Activated T-helper 1 cell treated with Interleukin-2 at 50 U/mL for 16 hours (primary cell): ENCODE measurements around the gene ZSWIM2.
"Not testable (repeated sequence)": the region's sequence is repeated elsewhere in the genome, so short reads cannot be mapped to it uniquely, and the experiment has no call there.

ENCODE experiments used
- DNase-seq: peaks from one replicate; pipeline ENCODE4 v3.0.0-alpha.2; 2020; ENCODE audit warnings: low read depth

The ZSWIM2 gene, protein sequence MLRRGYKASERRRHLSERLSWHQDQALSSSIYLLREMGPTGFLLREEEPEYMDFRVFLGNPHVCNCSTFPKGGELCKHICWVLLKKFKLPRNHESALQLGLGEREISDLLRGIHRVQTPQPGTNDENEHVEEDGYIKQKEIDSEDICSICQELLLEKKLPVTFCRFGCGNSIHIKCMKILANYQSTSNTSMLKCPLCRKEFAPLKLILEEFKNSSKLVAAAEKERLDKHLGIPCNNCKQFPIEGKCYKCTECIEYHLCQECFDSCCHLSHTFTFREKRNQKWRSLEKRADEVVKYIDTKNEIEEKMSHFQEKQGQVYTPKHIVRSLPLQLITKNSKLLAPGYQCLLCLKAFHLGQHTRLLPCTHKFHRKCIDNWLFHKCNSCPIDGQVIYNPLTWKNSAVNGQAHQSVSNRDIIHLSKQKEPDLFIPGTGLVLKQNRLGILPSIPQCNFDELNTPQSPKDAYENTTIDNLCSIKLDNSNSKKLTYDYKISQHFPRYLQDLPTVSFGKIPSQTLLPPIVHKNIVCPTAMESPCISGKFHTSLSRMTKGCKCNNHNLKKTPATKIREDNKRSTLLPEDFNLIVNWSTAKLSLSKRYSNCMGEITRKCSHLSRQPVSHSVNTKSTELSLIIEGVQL

DNA sequence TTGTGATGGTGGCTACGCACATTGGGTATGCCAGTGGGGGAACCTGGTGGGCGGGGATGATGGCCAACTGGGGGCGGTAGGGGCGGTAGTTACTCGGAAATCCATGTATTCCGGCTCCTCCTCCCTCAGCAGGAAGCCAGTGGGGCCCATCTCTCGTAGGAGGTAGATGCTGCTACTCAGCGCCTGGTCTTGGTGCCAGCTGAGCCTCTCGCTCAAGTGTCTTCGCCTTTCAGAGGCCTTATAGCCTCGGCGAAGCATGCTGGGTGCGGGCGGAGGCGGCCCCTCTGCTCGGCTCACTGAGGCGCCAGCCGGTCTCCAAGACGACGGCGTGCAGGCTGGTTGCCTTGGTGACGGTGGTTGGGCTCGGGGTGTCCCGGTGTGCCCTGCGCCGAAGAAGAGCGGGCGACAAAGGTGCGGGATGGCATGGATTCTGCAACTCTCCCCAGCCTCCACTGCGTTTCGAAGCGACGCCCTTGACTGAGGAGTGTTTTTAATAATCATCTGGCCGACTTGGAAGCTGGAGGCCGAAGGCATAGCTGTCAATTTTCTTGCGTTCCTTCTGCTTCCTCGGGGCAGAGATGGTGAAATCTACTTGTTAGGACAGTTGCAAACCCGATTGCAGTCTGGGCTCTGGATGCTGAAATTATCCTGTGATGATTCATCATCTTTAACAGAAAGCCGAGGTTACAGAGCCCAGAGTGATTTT is at the start of gene ZSWIM2:
ZSWIM2 (minus strand) TSS at position 298 of the 706 bp plus-strand sequence; CDS start at position 258, 40 bp downstream.
- DNase-seq = no peak

DNA sequence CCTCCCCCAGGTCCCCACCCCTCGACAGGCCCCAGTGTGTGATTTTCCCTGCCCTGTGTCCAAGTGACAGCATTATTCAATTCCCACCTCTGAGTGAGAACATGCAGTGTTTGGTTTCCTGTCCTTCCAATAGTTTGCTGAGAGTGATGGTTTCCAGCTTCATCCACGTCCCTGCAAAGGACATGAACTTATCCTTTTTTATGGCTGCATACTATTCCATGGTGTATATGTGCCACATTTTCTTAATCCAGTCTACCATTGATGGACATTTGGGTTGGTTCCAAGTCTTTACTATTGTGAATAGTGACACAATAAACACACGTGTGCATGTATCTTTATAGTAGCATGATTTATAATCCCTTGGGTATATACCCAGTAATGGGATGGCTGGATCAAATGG is 47.2 kb upstream of the ZSWIM2 start:
- DNase-seq = not testable (repeated sequence)

DNA sequence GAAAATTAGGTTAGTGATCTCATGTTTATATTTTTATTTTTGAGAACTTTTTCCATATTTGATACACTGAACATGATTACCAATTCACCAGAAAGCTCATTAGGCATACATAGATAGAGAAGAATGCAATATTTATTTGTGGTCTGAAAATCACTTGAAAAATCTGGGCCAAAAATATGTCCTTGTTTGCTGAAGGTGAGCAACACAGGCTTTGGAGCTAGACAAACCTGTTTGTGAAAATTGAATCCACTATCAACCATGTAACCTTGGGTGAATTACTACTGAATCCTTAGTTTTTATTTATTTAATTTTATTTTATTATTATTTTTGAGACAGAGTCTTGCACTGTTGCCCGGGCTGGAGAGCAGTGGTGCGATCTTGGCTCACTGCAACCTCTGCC is 46.5 kb upstream of the ZSWIM2 start:
- DNase-seq = no peak

DNA sequence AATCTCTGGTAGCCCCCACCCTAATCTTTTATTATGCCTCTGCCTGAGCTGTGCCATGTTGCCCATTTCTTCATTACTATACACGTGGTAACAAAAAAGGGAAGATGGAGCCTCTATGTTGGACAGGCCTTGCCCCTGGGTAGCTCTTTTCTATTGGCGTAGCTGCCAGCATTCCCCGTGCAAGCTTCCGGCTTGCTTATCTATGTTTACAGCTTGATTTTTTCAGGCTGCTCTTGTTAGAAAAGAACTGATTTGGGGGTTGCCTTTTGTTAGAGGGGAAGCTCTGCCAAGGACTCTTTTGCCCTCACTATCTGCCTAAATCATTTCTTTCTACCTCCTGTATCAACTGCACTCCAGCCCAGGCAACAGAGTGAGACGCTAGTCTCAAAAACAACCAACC is 45.5 kb upstream of the ZSWIM2 start:
- DNase-seq = no peak

DNA sequence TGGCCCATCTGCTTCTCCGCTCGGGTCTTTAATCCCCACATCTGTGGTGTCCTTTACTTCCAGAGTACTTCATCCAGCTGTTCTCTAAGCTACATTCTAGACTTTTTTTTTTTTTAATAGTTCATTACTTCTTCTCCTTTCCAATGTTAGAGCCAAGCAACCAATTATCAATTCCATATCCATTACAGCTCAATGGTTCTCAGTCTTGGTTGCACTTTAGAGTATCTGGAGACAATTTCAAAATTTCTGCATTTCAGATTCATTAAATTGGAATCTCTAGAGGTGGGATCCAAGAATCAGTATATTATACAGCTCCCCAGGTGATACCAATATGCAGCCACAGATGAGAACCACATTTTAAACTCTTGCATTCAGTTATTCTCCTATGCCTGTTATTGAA is 43.9 kb upstream of the ZSWIM2 start:
- DNase-seq = no peak

DNA sequence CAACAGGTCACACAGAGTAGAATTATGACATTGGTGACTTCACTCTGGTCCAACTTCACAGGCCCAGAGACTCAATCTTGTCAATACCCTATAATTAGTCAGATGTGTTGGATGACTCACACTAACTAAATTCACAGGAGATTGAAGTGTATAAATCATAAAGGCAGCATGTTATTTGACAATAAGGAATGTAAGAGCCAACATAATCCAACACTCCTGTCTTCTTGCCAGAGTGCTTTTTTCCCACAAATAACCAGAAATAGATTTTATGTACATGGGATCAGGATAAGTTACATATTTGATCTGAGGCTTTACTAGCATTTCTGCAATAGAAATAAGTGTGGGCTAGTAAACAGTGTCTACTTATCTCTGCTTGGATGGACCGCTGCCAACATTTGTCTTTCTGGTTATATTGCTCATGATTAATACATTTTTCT is 42.2 kb upstream of the ZSWIM2 start:
- no peak for DNase-seq

DNA sequence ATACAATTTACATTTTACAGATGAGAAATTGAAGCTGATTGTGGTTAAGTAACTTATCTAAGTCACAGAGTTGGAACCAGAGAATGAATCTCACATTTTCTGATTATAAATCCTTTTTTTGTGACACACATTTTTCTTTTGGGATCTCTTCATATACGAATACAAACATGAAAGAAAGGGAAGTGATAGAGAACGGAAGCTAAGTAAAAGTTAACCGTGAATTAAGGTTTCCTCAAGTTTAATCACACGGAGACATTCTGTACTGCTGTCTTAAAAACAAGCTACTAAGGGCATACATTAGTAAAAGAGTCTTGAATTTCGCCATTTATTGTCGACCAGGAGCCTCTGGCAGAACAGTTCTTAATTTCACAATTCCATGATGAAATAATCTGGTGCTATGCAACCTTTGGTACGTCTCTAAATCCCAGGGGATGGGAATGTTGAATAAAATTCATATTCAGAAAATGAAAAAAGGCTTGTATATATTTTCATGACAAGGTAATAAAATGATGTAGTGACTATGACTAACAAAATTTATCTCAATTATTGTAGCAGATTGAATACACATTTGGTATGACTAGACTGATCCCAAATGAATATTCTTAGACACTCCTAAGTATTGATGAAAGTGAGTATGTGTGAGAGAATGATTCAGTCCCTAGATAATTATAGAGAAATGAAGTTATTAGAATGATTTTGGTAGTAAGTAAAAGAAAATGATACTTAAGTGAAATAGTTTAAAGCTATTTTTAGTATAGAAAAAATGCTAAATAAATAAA is 40.3 kb upstream of the ZSWIM2 start:
- no peak for DNase-seq

DNA sequence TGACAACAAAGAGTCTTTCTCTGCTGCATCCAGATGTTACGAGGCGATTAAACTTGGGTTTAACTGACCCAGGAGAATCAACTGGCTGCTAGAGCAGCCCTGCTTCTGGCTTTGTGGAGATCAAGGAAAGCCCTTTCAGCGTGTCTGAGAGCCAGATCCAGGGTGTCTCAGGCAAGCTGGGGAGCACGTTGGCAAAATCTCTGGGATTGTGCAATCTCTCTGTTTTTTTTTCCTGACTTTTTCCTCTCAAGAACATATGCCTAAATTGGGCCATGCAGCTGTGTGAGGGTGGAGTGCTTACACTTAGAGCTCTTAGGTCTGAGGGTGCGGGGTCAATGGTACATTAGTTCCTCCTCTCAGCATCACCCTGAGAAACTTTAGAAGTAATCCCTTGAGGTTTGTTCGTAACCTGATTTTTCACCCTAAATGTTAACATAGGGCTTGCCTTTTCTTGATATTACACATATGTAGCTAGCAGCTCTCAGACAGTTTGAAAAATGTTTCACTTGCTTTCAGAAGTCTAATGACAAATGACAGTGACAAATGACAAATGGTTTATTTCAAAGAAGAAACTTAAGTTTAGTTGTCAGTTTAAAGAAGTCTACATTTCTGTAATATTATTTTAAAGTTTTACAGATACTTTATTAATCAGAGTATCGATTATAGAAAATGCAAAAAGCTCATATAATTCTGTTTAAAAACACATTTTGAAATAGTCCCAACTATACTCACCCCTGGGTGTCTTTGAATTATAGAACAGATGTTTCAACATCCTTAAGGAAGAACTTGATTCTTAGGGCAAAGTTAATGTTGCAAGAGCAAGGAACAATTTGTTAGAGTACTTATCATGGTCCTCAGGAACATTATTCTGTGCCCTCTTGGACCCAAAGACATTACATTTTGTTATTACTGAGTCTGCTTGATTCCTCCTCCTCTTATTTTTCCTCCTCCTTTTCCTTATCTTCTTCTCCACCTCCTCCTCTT is 38.4 kb upstream of the ZSWIM2 start:
- no peak for DNase-seq

DNA sequence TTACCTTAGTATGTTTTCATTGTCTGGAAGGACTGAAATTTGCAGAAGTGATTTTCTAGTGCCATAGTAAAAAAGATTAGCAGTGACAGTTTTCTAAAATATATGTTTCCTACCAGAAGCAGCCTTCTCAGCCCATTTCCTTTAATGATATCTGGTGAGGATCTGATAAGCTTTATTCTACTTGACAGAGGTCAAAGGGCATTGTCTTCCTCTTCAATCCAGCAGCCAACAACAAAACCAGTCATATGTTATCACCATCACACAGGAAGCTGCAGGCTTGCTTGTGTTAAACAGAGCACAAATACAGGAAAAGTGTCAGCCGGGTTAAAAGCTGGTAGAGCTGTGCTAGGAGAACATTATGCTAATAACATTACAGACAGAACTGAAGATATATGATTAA is 35.6 kb upstream of the ZSWIM2 start:
- no peak for DNase-seq

DNA sequence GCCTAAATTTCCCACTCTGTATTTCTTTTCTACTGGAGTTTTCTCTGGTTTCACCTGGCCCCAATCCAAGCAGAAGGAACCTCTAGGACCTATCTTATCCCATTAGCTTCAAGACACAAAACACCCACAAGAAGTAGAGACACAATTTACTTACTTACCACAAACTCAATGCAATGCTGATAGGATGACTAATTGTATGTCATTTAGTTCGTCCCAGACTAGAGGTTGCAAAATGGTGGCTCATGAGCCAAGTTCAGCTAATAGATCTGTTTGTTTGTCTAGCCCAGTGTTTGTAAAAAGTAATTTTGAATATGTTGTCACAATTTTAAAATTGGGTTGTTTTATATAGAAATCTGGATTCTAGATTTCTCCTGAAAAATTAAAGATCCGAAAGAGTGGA is 34.7 kb upstream of the ZSWIM2 start:
- DNase-seq = no peak

DNA sequence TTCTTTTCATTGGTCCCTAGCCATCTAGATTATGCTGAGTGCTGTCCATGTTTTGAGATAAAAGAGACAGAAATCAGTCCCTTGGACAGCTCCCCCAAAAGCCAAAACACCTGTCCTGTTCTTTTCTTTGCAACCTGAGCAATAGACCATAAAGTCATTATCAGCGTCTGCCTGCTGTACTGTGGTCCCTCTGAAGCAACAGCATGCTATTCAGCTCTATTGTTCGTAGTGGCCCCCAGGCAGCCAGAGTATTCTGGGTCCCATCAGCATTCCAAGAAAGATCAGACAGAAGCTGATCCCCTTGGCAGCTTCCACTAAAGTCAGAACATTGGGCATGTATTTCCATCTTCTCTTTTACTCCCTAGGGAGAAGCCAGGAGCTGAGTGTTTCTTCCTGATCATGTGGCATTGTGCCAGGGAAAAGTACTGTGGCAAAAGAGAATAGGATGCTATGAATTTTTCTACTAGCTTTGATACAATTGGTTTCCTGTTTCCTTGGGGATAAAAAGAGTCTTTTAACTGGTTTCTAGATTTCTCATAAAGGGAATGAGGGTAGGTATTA is 33.6 kb upstream of the ZSWIM2 start:
- no peak for DNase-seq

DNA sequence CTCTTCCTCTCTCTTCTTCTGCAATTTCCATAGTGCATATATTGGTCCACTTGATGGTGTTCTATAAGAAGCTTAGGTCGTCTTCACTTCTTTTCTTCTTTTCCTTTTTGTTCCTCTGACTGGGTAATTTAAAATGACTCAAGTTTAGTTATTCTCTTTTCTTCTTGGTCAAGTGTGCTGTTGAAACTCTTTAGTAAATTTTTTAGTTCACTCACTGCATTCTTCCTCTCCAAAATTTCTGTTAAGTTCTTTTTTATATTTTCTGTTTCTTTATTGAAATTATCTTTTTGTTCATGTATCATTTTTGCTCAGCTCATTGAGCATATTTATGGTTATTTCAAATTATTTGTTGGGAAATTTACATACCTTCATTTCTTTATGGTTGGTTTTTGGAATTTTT is 32.7 kb upstream of the ZSWIM2 start:
- DNase-seq = no peak

DNA sequence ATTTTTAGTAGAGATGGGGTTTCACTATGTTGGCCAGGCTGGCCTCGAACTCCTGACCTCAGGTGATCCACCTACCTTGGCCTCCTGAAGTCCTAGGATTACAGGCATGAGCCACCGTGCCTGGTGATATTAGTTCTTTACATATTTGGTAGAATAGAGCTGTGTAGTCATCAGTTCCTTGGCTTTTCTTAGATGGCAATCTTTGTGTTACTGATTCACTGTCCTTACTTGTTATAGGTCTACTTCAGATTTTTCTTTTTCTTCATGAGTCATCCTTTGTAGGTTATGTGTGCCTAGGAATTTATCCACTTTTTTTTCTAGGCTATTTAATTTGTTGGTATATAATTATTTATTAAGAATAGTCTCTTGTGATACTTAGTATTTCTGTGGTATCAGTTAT is 30.3 kb upstream of the ZSWIM2 start:
- no peak for DNase-seq

DNA sequence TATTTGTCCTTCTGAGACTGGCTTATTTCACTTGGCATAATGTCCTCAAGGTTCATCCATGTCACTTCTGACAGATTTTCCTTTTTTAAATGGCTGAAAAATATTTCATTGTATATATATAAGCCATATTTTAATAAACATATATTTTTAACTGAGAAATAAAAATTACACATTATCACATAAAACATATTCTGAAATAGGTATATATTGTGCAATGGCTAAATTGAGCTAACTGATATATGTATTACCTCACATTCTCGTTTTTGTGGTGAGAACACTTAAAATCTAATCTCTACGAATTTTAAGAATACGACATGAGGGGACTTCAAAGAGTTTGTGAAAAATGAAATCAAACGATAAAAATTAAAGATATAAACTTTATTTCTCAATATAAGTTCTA is 25.7 kb upstream of the ZSWIM2 start:
- no peak for DNase-seq

DNA sequence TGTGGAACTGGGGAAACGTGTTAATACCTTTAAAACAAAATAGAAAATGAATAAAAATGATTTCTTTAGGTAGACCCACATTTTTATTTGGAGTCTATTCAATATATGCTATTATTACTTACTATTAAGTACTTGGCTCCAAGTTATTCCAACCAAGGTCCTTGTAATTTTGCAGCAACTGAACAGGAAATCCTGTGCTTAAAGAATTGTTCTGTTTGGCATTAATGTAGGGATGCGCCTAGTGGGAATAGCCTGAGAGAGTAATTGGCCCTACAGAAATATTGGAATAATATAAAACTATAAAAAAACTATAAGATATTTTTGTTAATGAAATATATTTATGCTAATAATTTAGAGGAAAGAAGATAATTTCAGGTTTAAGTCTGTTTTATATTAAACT is 22.9 kb upstream of the ZSWIM2 start:
- no peak for DNase-seq

DNA sequence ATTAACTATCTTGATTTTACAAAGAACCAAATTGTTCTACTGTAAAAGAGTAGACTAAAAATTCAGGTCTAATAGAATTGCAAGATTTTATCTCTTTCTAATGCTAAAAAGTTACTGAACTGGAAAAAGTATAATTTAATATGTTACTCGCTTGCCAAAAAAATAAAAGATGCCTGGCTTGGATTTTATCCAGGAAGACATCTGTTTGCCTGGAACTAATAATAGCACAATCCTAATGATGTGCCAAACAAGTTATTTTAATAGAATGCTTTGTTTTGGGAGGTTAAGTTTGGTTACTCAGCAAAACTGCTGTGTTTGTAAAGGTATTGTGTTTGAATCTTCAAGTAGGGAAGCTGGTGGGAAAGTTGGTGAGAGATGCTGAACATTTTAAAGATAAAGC is 19.4 kb upstream of the ZSWIM2 start:
- DNase-seq = no peak

DNA sequence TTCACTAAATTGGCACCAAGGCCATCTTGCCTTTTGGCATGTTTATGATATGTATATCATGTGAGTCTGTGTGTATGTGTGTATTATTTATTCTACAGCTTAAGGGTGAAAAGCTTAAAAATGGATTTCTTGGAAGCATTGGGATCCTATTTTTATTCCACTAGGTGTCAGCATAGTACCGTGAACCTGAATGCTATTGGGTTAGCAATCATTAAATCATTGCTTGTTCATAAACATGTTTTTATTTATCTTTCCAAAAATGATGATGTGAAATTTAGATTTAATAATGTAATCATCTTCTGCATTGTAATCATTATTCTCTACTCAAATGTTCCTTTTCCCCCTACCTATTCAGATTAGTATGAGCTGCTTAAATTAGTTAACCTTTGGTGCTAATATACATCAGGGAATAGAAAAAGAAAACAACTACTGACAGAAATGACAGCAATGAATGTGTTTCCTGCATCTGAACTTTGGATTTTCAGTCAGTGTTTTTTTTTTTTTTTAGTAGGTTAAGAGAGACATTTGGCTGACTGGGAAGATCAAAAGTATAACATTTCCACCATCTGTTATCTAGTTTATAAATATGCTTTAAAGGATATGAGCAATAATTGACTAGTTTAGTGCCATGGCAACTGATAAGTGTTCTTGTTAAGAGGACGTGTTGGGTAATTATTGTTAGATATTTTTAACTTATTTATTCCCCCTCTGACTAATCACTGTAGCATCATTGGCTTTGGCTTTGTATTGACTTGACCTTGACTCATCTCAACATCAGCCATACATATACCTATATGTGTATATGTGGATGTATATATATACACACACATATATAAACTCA is 14.1 kb upstream of the ZSWIM2 start:
- DNase-seq = no peak

DNA sequence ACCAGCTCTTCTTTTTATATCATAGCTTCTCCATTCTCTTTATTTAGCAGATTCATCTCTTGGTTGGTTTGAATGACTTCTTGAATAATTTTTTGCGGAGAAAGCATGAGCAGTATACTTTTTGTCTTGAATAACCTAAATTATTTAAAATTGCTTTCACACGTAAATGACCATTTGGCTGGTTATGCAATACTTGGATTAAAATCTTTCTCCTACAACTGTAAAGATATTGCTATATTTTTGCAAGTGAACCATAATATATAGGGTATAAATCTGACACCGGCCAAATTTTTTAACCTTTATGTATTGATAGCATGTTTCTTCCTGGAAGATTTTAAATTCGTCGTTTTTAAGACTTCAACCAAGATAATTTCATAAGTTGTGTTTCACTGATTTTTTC is 6.2 kb upstream of the ZSWIM2 start:
- no peak for DNase-seq

DNA sequence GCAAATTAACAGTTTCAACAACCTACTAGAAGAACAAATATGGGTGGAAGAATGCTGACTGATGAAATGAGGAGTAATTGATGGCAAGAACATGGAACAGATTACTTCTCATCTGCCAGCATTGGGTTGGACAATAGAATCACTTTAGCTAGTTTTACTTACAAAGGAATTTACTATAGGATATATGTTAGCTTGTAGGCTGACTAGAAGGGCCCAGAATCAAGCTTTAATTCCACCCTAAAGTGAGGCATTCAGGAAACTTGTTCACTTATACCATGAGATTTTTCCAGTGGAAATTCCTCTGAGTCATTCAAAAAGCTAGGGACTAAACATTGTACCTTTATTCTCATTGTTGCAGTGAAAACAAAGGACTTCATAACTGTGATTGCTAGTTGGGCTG is 5.0 kb upstream of the ZSWIM2 start:
- DNase-seq = no peak

DNA sequence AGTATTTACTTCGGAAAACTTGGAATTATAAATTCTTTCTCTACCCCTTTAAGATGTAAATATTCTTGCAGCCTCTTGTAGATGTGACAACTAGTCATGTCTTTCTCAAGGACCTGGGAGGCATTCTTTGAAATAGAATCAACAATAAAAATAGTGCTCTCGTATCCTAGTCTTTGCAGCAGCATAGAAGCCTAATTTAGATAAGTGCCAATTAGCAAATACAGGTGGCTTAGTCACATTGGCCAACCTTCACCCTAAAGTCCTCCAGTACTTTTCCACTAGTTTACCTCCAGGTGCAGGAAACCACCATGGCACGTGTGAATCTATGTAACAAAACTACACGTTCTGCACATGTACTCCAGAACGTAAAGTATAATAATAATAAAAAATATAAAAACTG is 3.5 kb upstream of the ZSWIM2 start:
- DNase-seq = no peak
